ENCODE data around the gene PEAK1. TPM values are rescaled to one million over a fixed set of nuclear protein-coding genes. Genes with fewer than 3 reads are reported as not detected.
A peak's percentile ranks its signal among the peaks of the same experiment; 100 is the strongest.

The PEAK1 gene
- total RNA-seq, 2 donors from 2014 or later: 44.2 to 59.8 TPM

- no peak for TF ChIP-seq CTCF (IDR thresholded peaks at IDR 0.05)
- Histone ChIP-seq H3K36me3 (no peaks in the 10 kb centered on the region), H3K9me3 (no peaks in the 10 kb centered on the region), H3K27me3 (no peaks in the 10 kb centered on the region), H3K4me3 (no peak overlapping the region), H3K27ac (no peak overlapping the region), H3K4me1 (peaks cover 0 to 35% of the 10 kb centered on the region in 2 donors)
- DNase-seq (ENCODE audit: low spot score): no peak
These were observed 70.2 kb downstream of the PEAK1 start for GRCh38 chr15:77349666-77350065.

GRCh38 chr15:77348511-77348910 lies 71.4 kb downstream of the PEAK1 start:
- no peak for DNase-seq (ENCODE audit: low spot score)
- no peaks in the 10 kb centered on the region for H3K36me3 ChIP-seq
- no peak for TF ChIP-seq CTCF (IDR thresholded peaks at IDR 0.05)
- H3K4me1 ChIP-seq: peaks cover 0 to 26% of the 10 kb centered on the region in 2 donors
- H3K27ac ChIP-seq: no peak overlapping the region
- no peak overlapping the region for H3K4me3 ChIP-seq
- H3K27me3 ChIP-seq: no peaks in the 10 kb centered on the region
- H3K9me3 ChIP-seq: no peaks in the 10 kb centered on the region

GRCh38 chr15:77347197-77347596 lies 72.7 kb downstream of the PEAK1 start:
- Histone ChIP-seq H3K36me3 (no peaks in the 10 kb centered on the region), H3K27ac (peak overlapping the region in 1 of 2 donors; percentile 11), H3K4me1 (peaks cover 0 to 24% of the 10 kb centered on the region in 2 donors), H3K4me3 (no peak overlapping the region), H3K27me3 (no peaks in the 10 kb centered on the region), H3K9me3 (no peaks in the 10 kb centered on the region)
- DNase-seq (ENCODE audit: low spot score): no peak
- no peak for TF ChIP-seq CTCF (IDR thresholded peaks at IDR 0.05)

GRCh38 chr15:77346245-77347036 lies 73.5 kb downstream of the PEAK1 start:
- peaks cover 0 to under 1% of the 10 kb centered on the region in 2 donors for H3K9me3 ChIP-seq
- no peaks in the 10 kb centered on the region for H3K36me3 ChIP-seq
- no peak overlapping the region for H3K4me3 ChIP-seq
- no peak for DNase-seq (ENCODE audit: low spot score)
- no peaks in the 10 kb centered on the region for H3K27me3 ChIP-seq
- H3K27ac ChIP-seq: peak overlapping the region in 1 of 2 donors; percentile 11
- peaks cover 0 to 24% of the 10 kb centered on the region in 2 donors for H3K4me1 ChIP-seq
- TF ChIP-seq CTCF (IDR thresholded peaks at IDR 0.05): no peak

GRCh38 chr15:77342807-77343206 lies 77.1 kb downstream of the PEAK1 start:
- Histone ChIP-seq H3K36me3 (no peaks in the 10 kb centered on the region), H3K9me3 (peaks cover 0 to 6% of the 10 kb centered on the region in 2 donors), H3K4me3 (no peak overlapping the region), H3K4me1 (peaks cover 0 to 19% of the 10 kb centered on the region in 2 donors), H3K27ac (no peak overlapping the region), H3K27me3 (no peaks in the 10 kb centered on the region)
- no peak for DNase-seq (ENCODE audit: low spot score)
- TF ChIP-seq CTCF (IDR thresholded peaks at IDR 0.05): no peak
